Subcutaneous adipose tissue (tissue), 4 donors: Measurements from ENCODE around the gene IRAK3. TPM values are rescaled to one million over a fixed set of nuclear protein-coding genes. Genes with fewer than 3 reads are reported as not detected.

Experiments used
- CTCF ChIP-seq: fragments of 450-650 bp; IDR thresholded peaks from one replicate; pipeline ENCODE4 v1.5.1; 2016; ENCODE audit warnings: low read depth, mild to moderate bottlenecking, control low read depth, antibody characterized with exemption, moderate library complexity
- total RNA-seq, 4 donors: library from RNA; depleted of rRNA; stranded (reverse); fragments of >200 nt; gene quantifications; one replicate each; pipeline ENCODE4 v1.1.0, GENCODE V29; 2016

IRAK3 gene
- total RNA-seq, 4 donors from 2014 or later: 83.5 to 111 (median 90.8) TPM

GRCh38 chr12:66199831-66200509, 11.0 kb downstream of the IRAK3 start:
- TF ChIP-seq CTCF: no peak

DNA sequence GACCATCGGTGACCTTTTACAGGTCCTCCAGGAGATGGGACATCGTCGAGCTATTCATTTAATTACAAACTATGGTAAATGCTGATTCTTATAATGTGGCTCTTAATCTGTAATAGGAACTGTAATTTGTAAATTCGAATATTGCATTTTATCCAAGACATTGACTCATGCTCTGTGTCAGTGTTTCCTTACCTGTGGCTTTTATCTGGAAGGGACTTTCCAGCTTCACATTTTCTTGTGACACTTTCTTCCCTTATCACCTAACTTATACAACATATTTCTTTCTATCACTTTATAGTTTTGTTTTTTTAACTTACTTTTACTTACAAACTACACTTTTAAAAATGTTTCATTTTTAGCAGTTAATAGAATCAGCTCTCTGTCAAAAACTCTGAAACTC, 14.8 kb downstream of the IRAK3 start:
- TF ChIP-seq CTCF: no peak

- TF ChIP-seq CTCF: no peak
Observed at GRCh38 chr12:66206141-66206540, 17.1 kb downstream of the IRAK3 start.

DNA sequence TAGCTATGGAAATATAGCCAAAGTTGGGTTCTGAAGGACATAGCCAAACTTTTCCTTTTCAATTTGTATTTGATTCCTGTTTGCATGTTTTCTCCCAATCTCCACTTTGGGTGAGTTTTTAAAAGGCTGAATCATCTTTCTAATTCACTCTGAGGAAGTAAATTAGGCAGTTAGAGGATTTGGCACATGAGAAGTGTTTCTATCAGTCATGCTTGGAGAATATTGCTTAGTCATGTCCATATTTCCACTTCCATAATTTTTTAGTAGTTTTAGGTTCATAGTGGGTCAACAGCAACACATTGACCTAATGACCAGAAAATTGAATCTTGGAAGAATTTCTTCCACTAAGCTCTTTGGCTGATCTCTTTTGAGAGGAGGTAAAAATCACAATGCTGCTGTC, 21.8 kb downstream of the IRAK3 start:
- TF ChIP-seq CTCF: no peak

DNA sequence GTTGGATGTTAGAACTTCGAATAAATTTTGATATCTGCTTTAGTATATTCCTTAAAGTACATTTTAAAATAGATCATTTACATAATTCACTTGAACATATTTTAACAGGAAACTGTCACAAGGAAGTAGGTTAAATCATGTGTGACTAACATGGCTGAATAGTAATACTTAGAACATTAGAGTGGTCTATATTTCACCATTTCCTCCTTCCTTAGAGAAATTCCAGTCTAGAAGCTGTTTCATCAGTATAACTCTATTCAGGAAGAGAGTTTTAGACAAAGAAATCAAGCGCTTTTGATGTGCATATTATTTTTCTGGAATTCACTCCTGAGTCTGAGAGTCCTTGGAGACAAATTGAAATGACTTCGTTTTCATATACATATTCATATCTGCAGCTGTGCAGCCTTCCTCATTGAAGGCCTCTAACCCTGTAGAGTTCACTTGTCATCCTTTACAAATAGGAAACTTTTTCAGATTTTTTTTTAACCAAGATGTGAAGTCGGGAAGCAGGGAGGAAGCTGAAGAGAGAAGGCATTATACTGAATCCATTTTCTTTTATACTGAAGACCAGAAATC, 28.4 kb downstream of the IRAK3 start:
- TF ChIP-seq CTCF: no peak

DNA sequence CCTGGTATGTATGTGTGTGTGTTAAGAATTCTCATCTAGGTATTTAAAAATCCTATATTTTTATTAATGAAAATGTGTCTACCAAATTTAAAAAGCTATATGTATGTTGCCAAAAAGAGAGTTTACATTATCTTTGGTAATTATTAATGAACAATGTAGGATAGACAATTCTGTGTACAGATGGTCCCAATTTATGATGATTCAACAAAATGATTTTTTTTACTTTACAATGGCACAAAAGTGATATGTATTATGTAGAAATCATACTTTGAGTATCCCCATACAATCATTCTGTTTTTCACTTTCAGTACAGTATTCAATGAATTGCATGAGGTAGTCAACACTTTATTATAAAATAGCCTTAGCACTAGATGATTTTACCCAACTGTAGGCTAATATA, 39.4 kb downstream of the IRAK3 start:
- TF ChIP-seq CTCF: no peak

GRCh38 chr12:66232263-66232662, 43.2 kb downstream of the IRAK3 start:
- no peak for TF ChIP-seq CTCF
